A549 treated with GW870086 at 1 μM for 4 hours (cell line): ENCODE measurements around the gene NAE1. TPM values are rescaled to one million over a fixed set of nuclear protein-coding genes. Genes with fewer than 3 reads are reported as not detected.

Experiments
- total RNA-seq: library from RNA; stranded (reverse); fragments of 200-300 nt; extraction: Qiagen RNA extraction; gene quantifications from 5 replicates; pipeline ENCODE4 v1.2.3, GENCODE V29; 2022; ENCODE audit warnings: low read depth

NAE1 gene
- 55.9 to 74.8 TPM (median 66.5 TPM) in 5 replicates for total RNA-seq

GRCh38 chr16:66830422-66831404 lies at the start of gene NAE1:
Gene NAE1, minus strand, starts transcription at chr16:66830976. Its CDS starts 77 bp downstream, at chr16:66830899.

GRCh38 chr16:66844342-66845079 lies 13.7 kb upstream of the NAE1 start, which contains the start of gene CA7:
Gene CA7, plus strand, starts transcription at chr16:66844414. Its CDS starts 74 bp downstream, at chr16:66844488.

DNA sequence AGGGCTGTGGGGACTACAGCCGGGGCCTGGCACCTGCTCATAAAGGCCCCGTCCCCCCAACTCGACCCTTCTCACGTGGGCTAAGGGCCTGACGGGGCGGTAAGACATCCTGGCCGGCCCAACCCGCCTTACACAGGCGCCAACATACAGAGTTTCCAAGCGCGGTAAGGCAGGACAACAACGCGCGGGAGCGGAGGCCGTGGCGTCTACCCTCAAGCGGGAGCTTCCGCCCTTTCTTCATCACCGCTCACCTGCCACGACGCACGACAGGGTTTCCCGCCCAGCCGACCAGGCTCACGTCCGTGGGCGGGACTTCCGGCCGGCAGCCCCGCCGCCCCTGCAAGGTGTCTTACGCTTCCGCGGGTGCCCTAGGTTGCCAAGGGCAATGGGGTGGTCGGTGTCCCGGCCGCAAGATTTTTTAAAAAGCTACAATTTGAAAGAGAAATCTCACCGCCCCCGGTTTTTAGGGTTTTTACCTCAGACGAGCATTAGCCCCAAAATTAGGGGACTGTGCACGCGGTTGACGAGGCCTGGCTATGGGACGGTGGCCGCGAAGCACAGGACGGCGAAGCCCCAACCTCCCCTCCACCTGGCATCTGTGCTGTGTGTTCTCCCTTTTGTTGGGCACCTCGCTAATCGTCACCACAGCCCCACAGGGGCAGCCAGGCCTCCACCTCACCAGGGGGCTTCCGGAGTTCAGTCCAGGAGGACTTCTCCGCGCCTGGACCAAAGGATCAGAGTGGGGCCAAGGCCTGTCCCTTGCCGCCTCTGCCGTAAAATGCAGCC lies 29.3 kb downstream of the NAE1 start, which contains the start of gene TERB1:
TERB1 (minus strand) TSS at position 265 of the 786 bp plus-strand sequence. CDS start 4,786 bp downstream, outside the sequence.

Other genes with a start within 250 kb of the NAE1 start
- gene CMTM3, start 226.3 kb downstream of the NAE1 start, total RNA-seq: 95.2 to 106 TPM (median 102 TPM) in 5 replicates
- gene CMTM4, start 134.2 kb downstream of the NAE1 start, total RNA-seq: 21.4 to 37.1 TPM (median 32.7 TPM) in 5 replicates
- 36.7 to 58.9 TPM (median 55.7 TPM) in 5 replicates for gene DYNC1LI2, start 79.4 kb downstream of the NAE1 start, total RNA-seq
- gene TERB1, start 29.4 kb downstream of the NAE1 start, total RNA-seq: not detected in 5 replicates
- gene CA7, start 13.4 kb upstream of the NAE1 start, total RNA-seq: not detected in 5 replicates
- gene PDP2, start 49.5 kb upstream of the NAE1 start, total RNA-seq: 5.2 to 7.4 TPM (median 6.2 TPM) in 5 replicates
- gene CDH16, start 87.9 kb upstream of the NAE1 start, total RNA-seq: 2.2 to 2.6 TPM (median 2.6 TPM) in 5 replicates
- 19.1 to 31.3 TPM (median 25.8 TPM) in 5 replicates for gene RRAD, start 94.6 kb upstream of the NAE1 start, total RNA-seq
- gene CIAO2B, start 103.4 kb upstream of the NAE1 start, total RNA-seq: 157 to 187 TPM (median 178 TPM) in 5 replicates
- gene CES2, start 104.5 kb upstream of the NAE1 start, total RNA-seq: 26.9 to 35.6 TPM (median 31.3 TPM) in 5 replicates
- gene CES3, start 130.3 kb upstream of the NAE1 start, total RNA-seq: 1.8 to 2.5 TPM (median 2.3 TPM) in 5 replicates
- gene CES4A, start 157.6 kb upstream of the NAE1 start, total RNA-seq: 1.8 to 2.7 TPM (median 2.0 TPM) in 5 replicates
- 46.6 to 53.6 TPM (median 51.6 TPM) in 5 replicates for gene CBFB, start 198.2 kb upstream of the NAE1 start, total RNA-seq